ENCODE data around the gene U2AF2.

U2AF2 gene

DNA sequence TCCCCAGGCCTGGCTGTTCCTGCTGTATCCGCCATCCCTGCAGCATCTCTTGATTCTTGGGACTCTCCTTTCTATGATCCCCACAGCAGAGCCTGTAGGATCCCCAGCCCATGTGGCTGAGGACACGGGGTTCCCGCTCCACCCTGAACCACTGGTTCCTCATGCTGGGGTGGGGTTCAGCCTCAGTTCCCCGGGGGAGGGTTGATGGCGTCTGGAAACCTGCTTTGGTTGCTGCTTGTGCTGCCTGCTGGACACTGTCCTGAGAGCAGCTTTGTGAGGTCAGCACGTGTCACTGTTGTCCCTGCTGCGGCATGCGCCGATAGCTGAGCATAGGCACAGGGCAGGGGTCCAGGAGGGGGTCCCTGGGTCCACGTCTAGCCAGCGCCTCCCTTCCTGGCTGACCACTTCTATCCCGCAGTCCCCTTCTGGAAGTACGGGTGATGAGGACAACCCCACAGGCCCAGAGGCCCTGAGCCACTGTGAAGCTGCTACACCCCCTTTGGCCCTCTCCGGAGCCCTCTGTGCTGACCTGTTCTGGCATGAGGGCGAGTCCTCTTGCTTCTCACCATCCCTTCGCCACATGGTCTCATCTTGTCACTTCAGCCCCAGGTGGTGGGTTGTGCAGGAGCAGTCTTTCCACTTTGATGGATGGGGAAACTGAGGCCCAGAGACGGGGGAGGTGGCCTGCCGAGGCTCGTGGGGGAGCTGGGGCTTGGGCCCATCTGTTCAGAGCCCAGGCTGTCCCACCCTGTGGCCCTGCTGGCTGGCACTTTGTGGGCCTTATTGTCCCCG lies 25.7 kb downstream of the U2AF2 start:
- ChIA-PET POLR2A (no interaction called here), CTCF (interaction anchor here (0.7 to 1.2 kb wide), 2 partner anchors 48 to 424 kb away, joined by 3 to 4 read pairs; no protein-coding TSS in a partner anchor)
- Histone ChIP-seq H3K36me3 (ENCODE audit: control insufficient read depth in 2 of 2, insufficient read depth in 1 of 2, low read length in 2 of 2) (peaks cover 22 to 82% of the 10 kb centered on the region in 2 experiments), H3K4me3 (ENCODE audit: low read depth, low read length) (no peak overlapping the region), H3K27ac (ENCODE audit: extremely low read depth, low read depth, low read length) (no peak overlapping the region), H3K9me3 (ENCODE audit: control insufficient read depth, insufficient read depth, low read depth, low read length) (no peaks in the 10 kb centered on the region), H3K4me1 (ENCODE audit: control insufficient read depth, insufficient read depth, low read length) (0 out of 2 replicates have a peak, but pooled peaks cover 7% of the 10 kb centered on the region)
- TF ChIP-seq ZNF19 (tag by site-specific recombination; IDR thresholded peaks at IDR 0.05; ENCODE audit: low read depth) (no peak), ZNF146 (tag by site-specific recombination; IDR thresholded peaks at IDR 0.05) (no peak), ZNF558 (tag by site-specific recombination; IDR thresholded peaks at IDR 0.05) (no peak), ZNF266 (tag by site-specific recombination; IDR thresholded peaks at IDR 0.05; ENCODE audit: low read depth) (no peak)

- POLR2A ChIA-PET: no interaction called here
- 0 out of 2 replicates have a peak, but pooled peaks cover 5% of the 10 kb centered on the region for H3K4me1 ChIP-seq (ENCODE audit: control insufficient read depth, insufficient read depth, low read length)
- no peak overlapping the region for H3K27ac ChIP-seq (ENCODE audit: extremely low read depth, low read depth, low read length)
- H3K9me3 ChIP-seq (ENCODE audit: control insufficient read depth, insufficient read depth, low read depth, low read length): no peaks in the 10 kb centered on the region
- no peak for TF ChIP-seq SETDB1 (IDR thresholded peaks at IDR 0.05; ENCODE audit: insufficient read length, low read length)
- no peak for TF ChIP-seq ZNF211 (tag by site-specific recombination; IDR thresholded peaks at IDR 0.05; ENCODE audit: low read depth)
- TF ChIP-seq, protein P1, sequence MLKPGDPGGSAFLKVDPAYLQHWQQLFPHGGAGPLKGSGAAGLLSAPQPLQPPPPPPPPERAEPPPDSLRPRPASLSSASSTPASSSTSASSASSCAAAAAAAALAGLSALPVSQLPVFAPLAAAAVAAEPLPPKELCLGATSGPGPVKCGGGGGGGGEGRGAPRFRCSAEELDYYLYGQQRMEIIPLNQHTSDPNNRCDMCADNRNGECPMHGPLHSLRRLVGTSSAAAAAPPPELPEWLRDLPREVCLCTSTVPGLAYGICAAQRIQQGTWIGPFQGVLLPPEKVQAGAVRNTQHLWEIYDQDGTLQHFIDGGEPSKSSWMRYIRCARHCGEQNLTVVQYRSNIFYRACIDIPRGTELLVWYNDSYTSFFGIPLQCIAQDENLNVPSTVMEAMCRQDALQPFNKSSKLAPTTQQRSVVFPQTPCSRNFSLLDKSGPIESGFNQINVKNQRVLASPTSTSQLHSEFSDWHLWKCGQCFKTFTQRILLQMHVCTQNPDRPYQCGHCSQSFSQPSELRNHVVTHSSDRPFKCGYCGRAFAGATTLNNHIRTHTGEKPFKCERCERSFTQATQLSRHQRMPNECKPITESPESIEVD (tag by site-specific recombination; IDR thresholded peaks at IDR 0.05): no peak
- no peak for TF ChIP-seq SP3 (tag by site-specific recombination; IDR thresholded peaks at IDR 0.05)
- TF ChIP-seq KLF8 (tag by site-specific recombination; IDR thresholded peaks at IDR 0.05): no peak
- no peak for TF ChIP-seq ZNF121 (tag by site-specific recombination; IDR thresholded peaks at IDR 0.05)
- TF ChIP-seq ZNF747 (tag by site-specific recombination; IDR thresholded peaks at IDR 0.05): no peak
- no peak for TF ChIP-seq ZNF394 (tag by site-specific recombination; IDR thresholded peaks at IDR 0.05; ENCODE audit: borderline replicate concordance)
- no peak for TF ChIP-seq ZBTB20 (tag by site-specific recombination; IDR thresholded peaks at IDR 0.05)
- TF ChIP-seq ZNF366 (tag by site-specific recombination; conservative IDR thresholded peaks at IDR 0.05): no peak
- no peak for TF ChIP-seq ZNF155 (tag by site-specific recombination; IDR thresholded peaks at IDR 0.05)
- TF ChIP-seq ZNF324 (tag by site-specific recombination; IDR thresholded peaks at IDR 0.05): no peak
- peaks cover 29 to 90% of the 10 kb centered on the region in 2 experiments for H3K36me3 ChIP-seq (ENCODE audit: control insufficient read depth in 2 of 2, insufficient read depth in 1 of 2, low read length in 2 of 2)
- no peak overlapping the region for H3K4me3 ChIP-seq (ENCODE audit: low read depth, low read length)
- CTCF ChIA-PET: interaction anchor here (0.7 to 1.2 kb wide), 3 partner anchors 10 to 425 kb away, joined by 3 to 5 read pairs (median 4); no protein-coding TSS in a partner anchor
Observed at GRCh38 chr19:55681131-55682092, 26.6 kb downstream of the U2AF2 start.

DNA sequence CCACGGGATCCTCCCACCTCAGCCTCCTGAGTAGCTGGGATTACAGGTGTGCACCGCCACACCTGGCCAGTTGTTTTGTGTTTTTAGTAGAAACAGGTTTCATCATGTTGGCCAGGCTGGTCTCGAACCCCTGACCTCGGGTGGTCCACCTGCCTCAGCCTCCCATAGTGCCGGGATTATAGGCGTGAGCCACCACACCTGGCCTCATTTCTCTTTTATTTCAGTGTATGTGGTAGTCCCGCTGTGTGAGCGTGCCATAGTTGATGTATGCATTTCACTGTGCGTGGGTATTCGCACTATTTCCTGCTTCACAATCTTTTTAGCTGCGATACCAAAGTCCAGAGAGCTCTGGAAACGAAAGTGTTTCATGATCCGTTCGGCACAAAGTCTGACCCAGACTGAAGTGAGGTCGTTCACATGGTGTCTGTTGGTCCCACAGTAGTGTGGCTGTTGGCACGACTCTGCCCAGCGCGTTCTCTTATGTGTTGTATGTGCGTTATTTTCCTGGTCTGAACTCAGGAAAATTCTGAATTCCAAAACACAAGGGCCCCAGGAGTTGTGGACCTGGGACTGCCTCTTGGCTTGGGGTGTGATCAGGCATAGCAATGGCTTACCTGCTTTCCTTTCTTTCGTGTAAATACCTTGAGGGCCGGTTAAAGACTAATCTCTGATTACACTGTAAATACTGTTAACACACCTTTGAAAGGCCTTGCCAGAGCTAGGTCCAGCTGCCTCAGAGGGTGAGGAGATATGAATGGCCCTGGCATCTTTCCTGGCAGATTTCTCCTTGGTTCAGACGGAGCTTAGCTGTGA lies 28.8 kb downstream of the U2AF2 start:
- TF ChIP-seq ZNF600 (tag by site-specific recombination; IDR thresholded peaks at IDR 0.05) (peak; percentile 45), BCL11A (tag by site-specific recombination; IDR thresholded peaks at IDR 0.05; ENCODE audit: low read depth) (no peak)
- Histone ChIP-seq H3K27ac (ENCODE audit: extremely low read depth, low read depth, low read length) (no peak overlapping the region), H3K36me3 (ENCODE audit: control insufficient read depth in 2 of 2, insufficient read depth in 1 of 2, low read length in 2 of 2) (peaks cover 29 to 90% of the 10 kb centered on the region in 2 experiments), H3K9me3 (ENCODE audit: control insufficient read depth, insufficient read depth, low read depth, low read length) (no peaks in the 10 kb centered on the region), H3K4me1 (ENCODE audit: control insufficient read depth, insufficient read depth, low read length) (no peaks in the 10 kb centered on the region), H3K4me3 (ENCODE audit: low read depth, low read length) (no peak overlapping the region)
- ChIA-PET CTCF (interaction anchor here (1.4 kb wide), 1 partner anchor 12 kb away, joined by 4 read pairs; no protein-coding TSS in a partner anchor), POLR2A (interaction anchor here (1.3 kb wide), 1 partner anchor 22 kb away, joined by 3 read pairs; no protein-coding TSS in a partner anchor)

Measured in HEK293 (cell line).